ENCODE results near the gene BCAP29. TPM values are rescaled to one million over a fixed set of nuclear protein-coding genes. Genes with fewer than 3 reads are reported as not detected.

Gene BCAP29
- total and polyA plus RNA-seq, 2 donors (not counting 1 experiment from before 2014, with no cell fraction given), result 64.7 to 79.7 TPM

- TF ChIP-seq, protein P1, sequence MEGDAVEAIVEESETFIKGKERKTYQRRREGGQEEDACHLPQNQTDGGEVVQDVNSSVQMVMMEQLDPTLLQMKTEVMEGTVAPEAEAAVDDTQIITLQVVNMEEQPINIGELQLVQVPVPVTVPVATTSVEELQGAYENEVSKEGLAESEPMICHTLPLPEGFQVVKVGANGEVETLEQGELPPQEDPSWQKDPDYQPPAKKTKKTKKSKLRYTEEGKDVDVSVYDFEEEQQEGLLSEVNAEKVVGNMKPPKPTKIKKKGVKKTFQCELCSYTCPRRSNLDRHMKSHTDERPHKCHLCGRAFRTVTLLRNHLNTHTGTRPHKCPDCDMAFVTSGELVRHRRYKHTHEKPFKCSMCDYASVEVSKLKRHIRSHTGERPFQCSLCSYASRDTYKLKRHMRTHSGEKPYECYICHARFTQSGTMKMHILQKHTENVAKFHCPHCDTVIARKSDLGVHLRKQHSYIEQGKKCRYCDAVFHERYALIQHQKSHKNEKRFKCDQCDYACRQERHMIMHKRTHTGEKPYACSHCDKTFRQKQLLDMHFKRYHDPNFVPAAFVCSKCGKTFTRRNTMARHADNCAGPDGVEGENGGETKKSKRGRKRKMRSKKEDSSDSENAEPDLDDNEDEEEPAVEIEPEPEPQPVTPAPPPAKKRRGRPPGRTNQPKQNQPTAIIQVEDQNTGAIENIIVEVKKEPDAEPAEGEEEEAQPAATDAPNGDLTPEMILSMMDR (conservative IDR thresholded peaks at IDR 0.05 in 1 of 2, IDR thresholded peaks at IDR 0.05 in 1 of 2; ENCODE audit: low read depth in 1 of 2, low read length in 2 of 2), result peak in 1 of 2 donors; percentile 23
- no peak for TF ChIP-seq EZH2 (IDR thresholded peaks at IDR 0.05; ENCODE audit: low read length, missing control alignments)
- no peak overlapping the region for H3K27ac ChIP-seq (ENCODE audit: insufficient read depth, low read length)
These were observed 81.2 kb downstream of the BCAP29 start for GRCh38 chr7:107661081-107661864.

GRCh38 chr7:107661865-107662379 lies 81.9 kb downstream of the BCAP29 start:
- DNase-seq (ENCODE audit: low read depth in 2 of 2), result no peak
- Histone ChIP-seq H2AFZ (ENCODE audit: low read length) (peak overlapping the region; percentile 77), H3K4me3 (replicated peaks in 1 of 4; ENCODE audit: control extremely low read depth in 1 of 4, insufficient read depth in 1 of 4, low read depth in 3 of 4, low read length in 4 of 4) (peak overlapping the region; percentile 52 to 64 (median 60)), H3K27me3 (ENCODE audit: control insufficient read depth, insufficient read depth, low read length) (peaks cover 3% of the 10 kb centered on the region), H3K9ac (ENCODE audit: insufficient read depth, low read length) (peak overlapping the region; percentile 1), H3K9me3 (ENCODE audit: control insufficient read depth, insufficient read depth, low read depth, low read length) (no peaks in the 10 kb centered on the region), H4K20me1 (ENCODE audit: control insufficient read depth, extremely low read depth, insufficient read depth, low read length) (no peaks in the 10 kb centered on the region), H3K27ac (ENCODE audit: insufficient read depth, low read length) (no peak overlapping the region), H3K36me3 (ENCODE audit: control insufficient read depth, insufficient read depth, low read length) (no peaks in the 10 kb centered on the region), H3K4me2 (ENCODE audit: extremely low read depth, insufficient read depth, low read length) (peak overlapping the region; percentile 96), H3K4me1 (ENCODE audit: control insufficient read depth, extremely low read depth, insufficient read depth, low read length) (peaks cover 11% of the 10 kb centered on the region), H3K79me2 (ENCODE audit: control insufficient read depth, insufficient read depth, low read length) (no peaks in the 10 kb centered on the region)
- TF ChIP-seq, protein P1 (conservative IDR thresholded peaks at IDR 0.05 in 1 of 2, IDR thresholded peaks at IDR 0.05 in 1 of 2; ENCODE audit: low read depth in 1 of 2, low read length in 2 of 2), result no peak
- no peak for TF ChIP-seq EZH2 (IDR thresholded peaks at IDR 0.05; ENCODE audit: low read length, missing control alignments)

More at GRCh38 chr7:107661081-107661864, 81.2 kb downstream of the BCAP29 start:
- H3K4me1 ChIP-seq (ENCODE audit: control insufficient read depth, extremely low read depth, insufficient read depth, low read length), result peaks cover 11% of the 10 kb centered on the region
- DNase-seq (ENCODE audit: low read depth in 2 of 2), result peak; percentile 53 to 63
- no peaks in the 10 kb centered on the region for H4K20me1 ChIP-seq (ENCODE audit: control insufficient read depth, extremely low read depth, insufficient read depth, low read length)
- peak overlapping the region; percentile 96 for H3K4me2 ChIP-seq (ENCODE audit: extremely low read depth, insufficient read depth, low read length)
- H3K9ac ChIP-seq (ENCODE audit: insufficient read depth, low read length), result peak overlapping the region; percentile 1
- H3K36me3 ChIP-seq (ENCODE audit: control insufficient read depth, insufficient read depth, low read length), result no peaks in the 10 kb centered on the region
- no peaks in the 10 kb centered on the region for H3K9me3 ChIP-seq (ENCODE audit: control insufficient read depth, insufficient read depth, low read depth, low read length)
- H3K79me2 ChIP-seq (ENCODE audit: control insufficient read depth, insufficient read depth, low read length), result no peaks in the 10 kb centered on the region
- peak overlapping the region; percentile 52 to 64 (median 60) for H3K4me3 ChIP-seq (replicated peaks in 1 of 4; ENCODE audit: control extremely low read depth in 1 of 4, insufficient read depth in 1 of 4, low read depth in 3 of 4, low read length in 4 of 4)
- peak overlapping the region; percentile 77 for H2AFZ ChIP-seq (ENCODE audit: low read length)
- peaks cover 3% of the 10 kb centered on the region for H3K27me3 ChIP-seq (ENCODE audit: control insufficient read depth, insufficient read depth, low read length)

- no peaks in the 10 kb centered on the region for H3K79me2 ChIP-seq (ENCODE audit: control insufficient read depth, insufficient read depth, low read length)
- H3K4me2 ChIP-seq (ENCODE audit: extremely low read depth, insufficient read depth, low read length), result no peak overlapping the region
- H3K27ac ChIP-seq (ENCODE audit: insufficient read depth, low read length), result no peak overlapping the region
- H2AFZ ChIP-seq (ENCODE audit: low read length), result no peak overlapping the region
- no peak overlapping the region for H3K4me3 ChIP-seq (replicated peaks in 1 of 4; ENCODE audit: control extremely low read depth in 1 of 4, insufficient read depth in 1 of 4, low read depth in 3 of 4, low read length in 4 of 4)
- peaks cover 11% of the 10 kb centered on the region for H3K4me1 ChIP-seq (ENCODE audit: control insufficient read depth, extremely low read depth, insufficient read depth, low read length)
- no peak for DNase-seq (ENCODE audit: low read depth in 2 of 2)
- TF ChIP-seq, protein P1 (conservative IDR thresholded peaks at IDR 0.05 in 1 of 2, IDR thresholded peaks at IDR 0.05 in 1 of 2; ENCODE audit: low read depth in 1 of 2, low read length in 2 of 2), result no peak
- TF ChIP-seq EZH2 (IDR thresholded peaks at IDR 0.05; ENCODE audit: low read length, missing control alignments), result no peak
- H4K20me1 ChIP-seq (ENCODE audit: control insufficient read depth, extremely low read depth, insufficient read depth, low read length), result no peaks in the 10 kb centered on the region
- H3K9me3 ChIP-seq (ENCODE audit: control insufficient read depth, insufficient read depth, low read depth, low read length), result no peaks in the 10 kb centered on the region
- no peak overlapping the region for H3K9ac ChIP-seq (ENCODE audit: insufficient read depth, low read length)
- H3K27me3 ChIP-seq (ENCODE audit: control insufficient read depth, insufficient read depth, low read length), result peaks cover 3% of the 10 kb centered on the region
- no peaks in the 10 kb centered on the region for H3K36me3 ChIP-seq (ENCODE audit: control insufficient read depth, insufficient read depth, low read length)
These were observed 83.2 kb downstream of the BCAP29 start for GRCh38 chr7:107663196-107663595.

All from fibroblast of lung (primary cell).